GM19238 (cell line): ENCODE measurements around the gene C6orf132.
A peak's percentile ranks its signal among the peaks of the same experiment; 100 is the strongest.
"Not testable (repeated sequence)": the region's sequence is repeated elsewhere in the genome, so short reads cannot be mapped to it uniquely, and the experiment has no call there.

Source experiments
- DNase-seq: peaks from one replicate; pipeline ENCODE4 v3.0.0; 2011; ENCODE audit warnings: low spot score; ENCODE audit not compliant: insufficient read length

The C6orf132 gene

DNA sequence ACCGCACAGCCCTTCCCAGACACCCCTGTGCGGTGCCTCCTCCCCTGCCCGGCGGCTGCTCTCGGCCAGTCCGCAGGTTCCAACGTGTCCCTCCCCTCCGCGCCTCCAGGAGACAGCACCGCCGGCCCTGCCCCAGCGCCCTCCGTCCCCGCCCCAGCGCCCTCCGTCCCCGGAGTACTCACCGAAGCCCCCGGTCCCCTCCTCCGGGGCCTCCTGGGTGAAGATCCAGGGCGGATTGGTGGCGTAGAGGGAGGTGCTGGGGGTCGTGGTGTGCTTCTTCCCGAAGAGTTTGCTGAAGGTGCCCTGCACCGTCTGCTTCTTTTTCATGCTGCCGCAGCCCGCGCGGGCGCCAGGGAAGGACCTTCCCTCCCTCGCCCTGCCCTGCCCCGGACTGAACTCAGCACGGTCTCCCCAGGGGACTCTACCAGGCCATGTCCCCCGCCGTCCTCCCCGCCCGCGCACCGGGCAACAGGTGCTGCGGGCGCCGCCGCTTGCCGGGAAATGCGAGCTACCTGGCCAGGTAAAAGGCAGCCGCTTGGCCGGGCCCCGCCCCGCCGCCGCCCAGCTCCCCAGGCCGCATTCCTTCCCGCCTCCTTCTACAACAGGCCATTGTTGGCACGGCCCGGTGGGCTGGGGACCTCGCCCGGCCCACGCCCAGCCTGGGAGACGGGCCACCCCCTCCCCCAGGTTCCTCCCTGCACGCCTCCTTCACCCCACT, at the start of gene C6orf132:
Gene C6orf132 (minus strand): TSS at position 503 of the 718 bp plus-strand sequence. CDS start 176 bp downstream, at position 327.
- DNase-seq: no peak

GRCh38 chr6:42190554-42191183, 48.2 kb upstream of the C6orf132 start:
- DNase-seq: no peak

GRCh38 chr6:42188406-42188805, 46.0 kb upstream of the C6orf132 start:
- DNase-seq: no peak

DNA sequence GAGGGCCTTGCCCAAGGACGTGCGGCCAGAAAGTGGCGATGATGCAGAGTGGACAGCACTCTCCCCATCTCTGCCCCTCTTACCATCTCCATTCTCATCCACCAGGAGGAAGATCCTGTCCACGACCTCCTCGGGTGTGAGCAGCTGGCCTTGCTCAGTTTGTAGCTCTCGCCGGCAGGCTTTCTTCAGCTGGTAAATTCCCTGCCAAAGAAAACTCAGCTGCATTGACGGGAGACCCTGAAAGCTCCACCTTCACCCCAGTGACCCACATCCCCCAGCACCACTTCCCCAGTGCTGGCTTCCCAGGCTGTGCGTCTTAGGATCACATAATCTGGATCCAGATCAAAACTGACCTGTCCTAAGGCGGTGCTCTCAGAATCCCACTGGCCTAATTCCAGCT, 43.2 kb upstream of the C6orf132 start:
- DNase-seq: no peak

GRCh38 chr6:42184475-42184874, 42.1 kb upstream of the C6orf132 start:
- no peak for DNase-seq

DNA sequence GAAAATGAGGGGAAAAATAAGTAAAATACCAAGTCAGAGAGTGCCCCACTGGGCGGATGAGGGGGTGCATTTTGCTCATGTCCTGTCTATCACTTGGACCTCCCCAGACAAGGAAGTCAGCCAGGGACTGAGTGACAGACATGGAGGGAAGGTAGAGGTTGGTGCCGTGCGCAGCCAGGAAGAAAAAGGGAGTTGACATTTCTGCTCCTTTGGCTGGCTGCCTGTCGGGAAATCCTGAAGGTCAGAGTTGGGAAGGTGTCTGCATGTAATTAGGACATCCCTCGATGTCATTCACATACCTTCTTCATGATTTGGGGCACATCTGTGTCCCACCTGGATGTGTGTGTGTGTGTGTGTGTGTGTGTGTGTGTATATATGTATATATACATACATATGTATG, 39.7 kb upstream of the C6orf132 start:
- no peak for DNase-seq

DNA sequence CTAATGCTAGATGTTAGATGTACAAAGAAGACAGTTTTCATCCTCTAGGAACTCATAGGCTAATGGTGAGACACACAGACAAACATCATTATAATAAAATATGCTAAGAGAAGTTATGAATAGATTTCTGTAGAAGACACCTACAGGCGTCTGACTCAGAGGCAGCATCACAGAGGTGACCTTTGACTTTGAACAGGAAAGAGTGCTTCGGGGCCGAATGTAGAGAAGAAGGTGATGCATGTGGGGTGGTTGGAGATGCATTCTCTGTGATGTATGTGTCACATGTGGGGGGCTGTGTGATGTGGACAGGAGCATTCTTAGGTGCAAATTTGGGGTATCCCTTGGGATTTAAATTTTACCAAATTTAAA, 37.5 kb upstream of the C6orf132 start:
- no peak for DNase-seq

- DNase-seq: no peak
Observed at GRCh38 chr6:42179261-42179944, 37.0 kb upstream of the C6orf132 start.

- DNase-seq: no peak
Observed at GRCh38 chr6:42177514-42178364, 35.3 kb upstream of the C6orf132 start.

DNA sequence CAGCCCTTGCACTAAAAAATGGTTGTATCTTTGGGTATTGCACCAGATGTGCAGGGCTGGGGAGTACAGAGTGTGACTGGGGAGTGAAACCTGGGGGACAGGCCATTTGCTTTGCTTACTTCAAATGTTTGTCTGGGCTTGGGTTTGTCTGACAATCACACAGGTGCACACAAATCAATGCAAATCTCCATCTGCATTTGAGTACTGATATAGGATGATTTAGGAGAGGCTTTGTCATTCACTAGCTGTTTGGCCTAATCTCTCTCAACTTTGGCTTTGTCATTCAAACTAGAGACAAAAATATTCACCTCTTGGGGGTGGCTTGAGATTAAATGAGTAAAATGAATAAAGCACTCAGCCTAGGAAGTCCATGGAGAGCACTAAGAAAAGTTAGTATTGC, 34.6 kb upstream of the C6orf132 start:
- no peak for DNase-seq

DNA sequence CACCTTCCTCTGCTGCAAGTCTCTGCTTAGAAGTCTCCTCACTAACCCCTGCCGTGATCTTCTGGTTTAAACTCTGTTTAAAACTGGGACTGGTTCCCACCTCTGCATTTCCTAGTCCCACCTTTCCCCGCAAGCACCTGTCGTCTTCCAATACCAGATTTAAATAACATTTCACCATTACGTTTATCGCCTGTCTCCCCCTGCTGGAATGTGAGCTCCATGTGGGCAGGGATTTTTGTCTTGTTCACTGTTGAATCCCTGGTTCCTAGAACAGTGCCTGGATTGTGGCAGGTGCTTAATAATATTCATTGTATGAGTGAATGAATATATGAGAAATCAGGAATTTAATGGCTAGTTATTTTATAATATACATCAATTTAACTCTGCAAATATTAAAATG, 33.4 kb upstream of the C6orf132 start:
- no peak for DNase-seq

- DNase-seq: no peak
Observed at GRCh38 chr6:42173101-42173500, 30.7 kb upstream of the C6orf132 start, which contains the start of gene GUCA1A. Gene GUCA1A, plus strand, starts transcription at chr6:42173364. Its CDS starts 250 bp downstream, at chr6:42173614.

GRCh38 chr6:42171813-42172581, 29.6 kb upstream of the C6orf132 start:
- DNase-seq: no peak

- DNase-seq: not testable (repeated sequence)
Observed at GRCh38 chr6:42169780-42170179, 27.4 kb upstream of the C6orf132 start.

DNA sequence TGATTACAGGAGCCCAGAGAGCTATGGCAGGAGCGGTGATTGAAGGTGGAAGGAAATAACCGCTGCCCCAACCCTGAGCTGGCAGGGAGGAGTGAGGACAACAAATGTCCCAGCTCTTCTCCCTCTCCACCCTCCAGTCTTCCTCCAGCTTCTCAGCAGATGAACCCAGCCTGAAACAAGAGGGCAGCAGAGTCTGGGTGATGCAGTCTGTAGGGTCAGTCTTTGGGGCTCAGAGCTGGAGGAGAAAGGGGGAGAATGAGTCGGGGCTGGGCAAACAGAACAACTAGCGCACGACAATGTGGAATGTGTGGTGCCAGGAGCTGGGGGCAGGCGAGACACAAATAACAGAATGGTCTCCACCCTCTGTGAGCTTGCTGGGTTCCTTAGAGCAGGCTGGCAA, 26.2 kb upstream of the C6orf132 start:
- DNase-seq: no peak

DNA sequence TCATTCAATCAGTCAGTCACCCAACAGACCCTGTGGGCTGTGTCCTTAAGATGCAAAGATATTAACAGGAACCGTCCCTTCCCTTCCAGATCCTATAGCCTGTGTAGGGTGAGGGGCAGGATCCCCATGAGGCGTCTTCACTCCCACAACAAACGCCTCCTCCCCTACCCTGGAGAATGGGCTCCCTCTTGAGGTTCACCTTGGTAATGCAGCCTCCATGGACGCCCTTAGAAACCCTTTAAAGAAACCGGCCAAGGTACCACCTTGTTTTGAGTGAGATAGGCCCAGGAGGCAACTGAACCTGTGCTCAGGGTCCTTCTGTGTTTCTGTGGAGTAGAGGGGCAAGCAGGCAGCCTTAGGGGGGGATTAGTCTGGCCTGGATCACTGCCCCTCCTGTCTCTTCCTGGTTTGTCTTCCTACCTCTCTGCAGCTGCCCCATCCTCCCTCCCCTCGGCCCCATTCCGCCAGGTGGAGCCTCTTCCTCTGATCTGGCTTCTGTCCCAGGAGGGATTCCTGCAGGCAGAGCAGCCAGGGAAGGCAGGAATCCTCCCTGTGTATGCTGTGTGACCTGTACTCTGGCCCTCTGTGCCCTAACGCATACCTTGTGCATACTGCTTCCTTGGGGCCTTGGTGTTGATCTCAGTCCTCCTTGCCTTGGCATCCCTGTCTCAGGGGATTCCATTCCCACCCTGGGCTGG, 24.2 kb upstream of the C6orf132 start:
- DNase-seq: peak; percentile 90

GRCh38 chr6:42165016-42165415, 22.6 kb upstream of the C6orf132 start:
- DNase-seq: no peak

- no peak for DNase-seq
Observed at GRCh38 chr6:42163981-42164380, 21.6 kb upstream of the C6orf132 start.

DNA sequence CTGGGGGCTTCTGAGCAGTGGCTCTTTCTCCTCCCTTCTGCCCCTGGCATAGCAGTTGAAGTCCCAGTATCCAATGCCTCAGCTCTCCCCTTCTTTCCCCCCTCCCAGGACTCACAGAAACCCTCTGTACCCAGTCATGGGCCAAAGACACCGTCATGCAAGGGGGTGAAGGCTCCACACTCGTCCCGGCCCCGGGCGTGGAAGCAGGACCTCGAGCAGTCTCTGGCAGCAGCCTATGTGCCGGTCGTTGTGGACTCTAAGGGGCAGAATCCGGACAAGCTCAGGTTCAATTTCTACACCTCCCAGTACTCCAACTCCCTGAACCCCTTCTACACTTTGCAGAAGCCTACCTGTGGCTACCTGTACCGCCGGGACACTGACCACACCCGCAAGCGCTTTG, 20.4 kb upstream of the C6orf132 start:
- DNase-seq: no peak

GRCh38 chr6:42162384-42162783, 20.0 kb upstream of the C6orf132 start:
- DNase-seq: no peak
